B cell (primary cell): Measurements from ENCODE around the gene CIB1. TPM values are rescaled to one million over a fixed set of nuclear protein-coding genes. Genes with fewer than 3 reads are reported as not detected.

Experiments
- ATAC-seq: fragments of 200-7000 bp; cut with Tn5 transposase; one replicate; pipeline ENCODE4 v1.10.0; 2021; ENCODE audit warnings: low read depth, mild to moderate bottlenecking, moderate number of reproducible peaks, moderate library complexity
- CTCF ChIA-PET: fragments of 350-600 bp; sonication (Branson Sonifier 250); formaldehyde crosslinking; loops from one replicate; lab custom pipeline; 2021; ENCODE audit warnings: antibody characterized with exemption, inconsistent platforms; lab: Charles Lee
- POLR2A ChIA-PET: fragments of 350-600 bp; sonication (Branson Sonifier 250); formaldehyde crosslinking; loops from one replicate; lab custom pipeline; 2021; ENCODE audit warnings: antibody characterized with exemption; lab: Charles Lee
- DNase-seq: peaks from one replicate; pipeline ENCODE4 v3.0.0; 2013
- H2AFZ ChIP-seq: 2 replicates; pipeline ENCODE4 v1.6.1; 2012; ENCODE audit warnings: mild to moderate bottlenecking, low read depth, low read length; ENCODE audit not compliant: insufficient read depth, poor library complexity, severe bottlenecking
- H3K27ac ChIP-seq, 2 donors: 1 replicate in 1 of 2; 2 replicates in 1 of 2; pipeline ENCODE4 v1.5.1; 2012 to 2013; ENCODE audit warnings: low read length in 2 of 2, mild to moderate bottlenecking in 2 of 2, moderate library complexity in 1 of 2
- H3K27me3 ChIP-seq, 4 experiments: fragments of 200-600 bp in 1 of 4; sonication (generic) in 1 of 4; replicated peaks in 1 of 4; 1 replicate in 2 of 4; 2 replicates in 2 of 4; pipeline versions ENCODE4 v1.6.1 to v1.7.0; 2013 to 2016; ENCODE audit warnings: low read length in 3 of 4, mild to moderate bottlenecking in 2 of 4, mixed read lengths in 1 of 4, moderate library complexity in 1 of 4; ENCODE audit not compliant: insufficient read depth in 4 of 4, control insufficient read depth in 3 of 4; ENCODE audit errors: control extremely low read depth in 1 of 4
- H3K36me3 ChIP-seq, 2 experiments: replicated peaks in 1 of 2; 1 replicate in 1 of 2; 2 replicates in 1 of 2; pipeline versions ENCODE4 v1.6.1 to v1.7.1; 2013; ENCODE audit warnings: low read length in 1 of 2; ENCODE audit not compliant: insufficient read depth in 2 of 2, control insufficient read depth in 1 of 2; ENCODE audit errors: control extremely low read depth in 1 of 2, extremely low read depth in 1 of 2
- H3K4me1 ChIP-seq, 2 donors: fragments of 200-600 bp in 1 of 2; sonication (generic) in 1 of 2; 1 replicate in 1 of 2; 2 replicates in 1 of 2; pipeline versions ENCODE4 v1.5.1 to v1.6.1; 2013 to 2017; ENCODE audit warnings: low read length in 2 of 2; ENCODE audit not compliant: control insufficient read depth in 2 of 2, insufficient read depth in 2 of 2
- H3K4me2 ChIP-seq: replicated peaks from 2 replicates; pipeline ENCODE3; 2012; ENCODE audit warnings: mild to moderate bottlenecking, low read depth, low read length; ENCODE audit not compliant: poor library complexity, severe bottlenecking
- H3K4me3 ChIP-seq, 5 experiments: fragments of 200-600 bp in 1 of 5; sonication (generic) in 1 of 5; 1 replicate in 3 of 5; 2 replicates in 2 of 5; pipeline versions ENCODE4 v1.5.1 to v1.7.0; 2011 to 2016; ENCODE audit warnings: low read length in 4 of 5, mild to moderate bottlenecking in 4 of 5, low read depth in 2 of 5, control low read depth in 1 of 5, moderate library complexity in 1 of 5; ENCODE audit not compliant: insufficient read depth in 1 of 5; ENCODE audit errors: control extremely low read depth in 1 of 5, extremely low read depth in 1 of 5
- H3K79me2 ChIP-seq: fragments of 200-600 bp; sonication (generic); one replicate; pipeline ENCODE4 v1.6.0; 2016; ENCODE audit warnings: low read length; ENCODE audit not compliant: control insufficient read depth, insufficient read depth
- H3K9ac ChIP-seq: fragments of 200-600 bp; sonication (generic); 2 replicates; pipeline ENCODE4 v1.6.1; 2017; ENCODE audit warnings: mild to moderate bottlenecking, low read length, moderate library complexity
- H3K9me3 ChIP-seq, 3 donors: one replicate each; pipeline versions ENCODE4 v1.6.1 to v1.7.1; 2013; ENCODE audit warnings: low read length in 2 of 3; ENCODE audit not compliant: control insufficient read depth in 2 of 3, insufficient read depth in 1 of 3; ENCODE audit errors: control extremely low read depth in 1 of 3
- H4K20me1 ChIP-seq: 2 replicates; pipeline ENCODE4 v1.6.0; 2012; ENCODE audit warnings: mild to moderate bottlenecking, low read length; ENCODE audit not compliant: insufficient read depth, control insufficient read depth, poor library complexity, severe bottlenecking
- H3K27ac Mint-ChIP-seq: one replicate; pipeline ENCODE4 v1.8.0; 2021; ENCODE audit warnings: mixed read lengths
- H3K27me3 Mint-ChIP-seq: one replicate; pipeline ENCODE4 v1.8.0; 2021; ENCODE audit warnings: mixed read lengths
- H3K4me1 Mint-ChIP-seq: one replicate; pipeline ENCODE4 v1.8.0; 2021; ENCODE audit warnings: mixed read lengths
- H3K4me3 Mint-ChIP-seq: one replicate; pipeline ENCODE4 v1.8.0; 2021; ENCODE audit warnings: mixed read lengths
- H3K9me3 Mint-ChIP-seq: one replicate; pipeline ENCODE4 v1.8.0; 2022; ENCODE audit warnings: mixed read lengths; ENCODE audit not compliant: insufficient read depth
- CTCF ChIP-seq: fragments of 200-600 bp; IDR thresholded peaks from one replicate; pipeline ENCODE4 v1.8.0; 2022; ENCODE audit warnings: antibody characterized with exemption, mild to moderate bottlenecking
- EZH2 ChIP-seq: IDR thresholded peaks from 2 replicates; pipeline ENCODE4 v1.6.1; 2012; ENCODE audit warnings: borderline replicate concordance, low read depth, mild to moderate bottlenecking, moderate library complexity, low read length; ENCODE audit not compliant: insufficient read depth, poor library complexity, severe bottlenecking
- WGBS: methylation state at CpG from one replicate; pipeline ENCODE4 v1.1.5; 2013; ENCODE audit warnings: missing lambda C conversion rate; ENCODE audit not compliant: insufficient coverage; 5-methylcytosine and 5-hydroxymethylcytosine counted together
- intact Hi-C: fragments of 100-400 bp; cut with micrococcal nuclease; formaldehyde crosslinking; loops from one replicate; pipeline ENCODE4 v1.10.0; 2022
- polyA plus RNA-seq: library from polyadenylated mRNA; depleted of rRNA; stranded (reverse); fragments of >200 nt; gene quantifications from 2 replicates; pipeline ENCODE4 v1.2.3, GENCODE V29; 2012
- total RNA-seq, 2 donors: library from RNA; stranded (reverse); fragments of 120-200 nt in 1 of 2; gene quantifications; 1 replicate in 1 of 2; 2 replicates in 1 of 2; pipeline versions ENCODE4 v1.2.3 to v1.2.4, GENCODE V29; 2013 to 2022

Gene CIB1
- total and polyA plus RNA-seq, 2 donors (not counting 1 experiment from before 2014, with no cell fraction given) = 153 to 157 TPM

- no peaks in the 10 kb centered on the region for H4K20me1 ChIP-seq
- peak within 1 kb of the TSS; percentile 97 for H3K4me2 ChIP-seq
- peak within 1 kb of the TSS; percentile 3 for H3K27ac Mint-ChIP-seq
- CTCF ChIA-PET = interaction anchor here (0.6 to 2.3 kb wide), 12 partner anchors 12 to 233 kb away, joined by 3 to 9 read pairs (median 3); partner anchors contain the start of genes CIB1 and GDPGP1
- 2% methylated on average over 40 of the region's 44 CpGs for WGBS
- H3K9me3 ChIP-seq = no peaks in the 10 kb centered on the region
- H3K4me1 Mint-ChIP-seq = peaks cover 16% of the 10 kb centered on the region
- peak within 1 kb of the TSS; percentile 74 for H3K4me3 Mint-ChIP-seq
- H3K9ac ChIP-seq = peak within 1 kb of the TSS; percentile 62
- H2AFZ ChIP-seq = peak within 1 kb of the TSS; percentile 81
- H3K79me2 ChIP-seq = no peaks in the 10 kb centered on the region
- DNase-seq (peak; percentile 71), ATAC-seq (peak; percentile 79)
- intact Hi-C loops = loop anchor here (1.0 to 2.0 kb wide), 2 partner anchors 15 to 16 kb away; partner anchors contain the start of genes GDPGP1 and NGRN
- H3K27ac ChIP-seq = peak within 1 kb of the TSS in 1 of 2 donors; percentile 39
- no peaks in the 10 kb centered on the region for H3K9me3 Mint-ChIP-seq
- no peaks in the 10 kb centered on the region for H3K36me3 ChIP-seq
- no peaks in the 10 kb centered on the region for H3K27me3 Mint-ChIP-seq
- H3K4me1 ChIP-seq = peaks cover 0 to 16% of the 10 kb centered on the region in 2 donors
- H3K27me3 ChIP-seq = no peaks in the 10 kb centered on the region
- TF ChIP-seq EZH2 = no peak
- no peak for TF ChIP-seq CTCF
- POLR2A ChIA-PET = interaction anchor here (0.7 to 0.9 kb wide), 5 partner anchors 8 to 245 kb away, joined by 3 to 12 read pairs (median 6); partner anchors contain the start of genes CIB1 and GDPGP1
- peak within 1 kb of the TSS in 4 of 5 experiments; percentile 52 to 64 (median 56) for H3K4me3 ChIP-seq
These were observed 15.6 kb upstream of the CIB1 start, which contains the start of gene TTLL13 for GRCh38 chr15:90249203-90249863. TSS of gene TTLL13 (plus strand) at chr15:90249556. CDS start at chr15:90250631, 1,075 bp downstream.

GRCh38 chr15:90248789-90249202, 15.1 kb upstream of the CIB1 start:
- intact Hi-C loops = loop anchor here (1.0 to 2.0 kb wide), 2 partner anchors 14 to 17 kb away; partner anchors contain the start of genes GDPGP1 and NGRN
- DNase-seq (no peak), ATAC-seq (no peak)
- H3K27ac ChIP-seq = no peak overlapping the region
- H3K27ac Mint-ChIP-seq = peak overlapping the region; percentile 3
- peaks cover 16% of the 10 kb centered on the region for H3K4me1 Mint-ChIP-seq
- H3K4me3 Mint-ChIP-seq = peak overlapping the region; percentile 65
- peak overlapping the region; percentile 81 for H2AFZ ChIP-seq
- no peaks in the 10 kb centered on the region for H4K20me1 ChIP-seq
- no peaks in the 10 kb centered on the region for H3K79me2 ChIP-seq
- H3K27me3 ChIP-seq = no peaks in the 10 kb centered on the region
- ChIA-PET CTCF (interaction anchor here (0.6 to 2.3 kb wide), 12 partner anchors 12 to 189 kb away, joined by 3 to 9 read pairs (median 3); partner anchors contain the start of genes CIB1 and GDPGP1), POLR2A (interaction anchor here (0.7 to 0.9 kb wide), 5 partner anchors 8 to 244 kb away, joined by 3 to 12 read pairs (median 6); partner anchors contain the start of genes CIB1 and GDPGP1)
- H3K9ac ChIP-seq = peak overlapping the region; percentile 62
- no peaks in the 10 kb centered on the region for H3K36me3 ChIP-seq
- TF ChIP-seq CTCF = no peak
- no peak for TF ChIP-seq EZH2
- H3K4me3 ChIP-seq = peak overlapping the region in 3 of 5 experiments; percentile 52 to 64 (median 53)
- WGBS = 84% methylated on average over 5 of the region's 6 CpGs
- peaks cover 0 to 16% of the 10 kb centered on the region in 2 donors for H3K4me1 ChIP-seq
- H3K27me3 Mint-ChIP-seq = no peaks in the 10 kb centered on the region
- H3K9me3 Mint-ChIP-seq = no peaks in the 10 kb centered on the region
- H3K9me3 ChIP-seq = no peaks in the 10 kb centered on the region
- peak overlapping the region; percentile 97 for H3K4me2 ChIP-seq
